RWPE2 (cell line): ENCODE data around the gene PDE11A.
"Not testable (repeated sequence)": the region's sequence is repeated elsewhere in the genome, so short reads cannot be mapped to it uniquely, and the experiment has no call there.

Experiments used
- ATAC-seq: fragments of 200-7000 bp; cut with Tn5 transposase; 3 replicates; pipeline ENCODE4 v1.9.1; 2021; ENCODE audit warnings: low read depth
- DNase-seq: peaks from one replicate; pipeline ENCODE4 v3.0.0-alpha.2; 2020; ENCODE audit warnings: low spot score
- H3K27ac ChIP-seq: fragments of 450-650 bp; 2 replicates; pipeline ENCODE4 v1.5.1; 2017; ENCODE audit warnings: mild to moderate bottlenecking; ENCODE audit not compliant: poor library complexity, severe bottlenecking
- H3K27me3 ChIP-seq: fragments of 250-450 bp; sonication (Bioruptor Pico); 2 replicates; pipeline ENCODE4 v1.5.1; 2021; ENCODE audit warnings: mild to moderate bottlenecking, moderate library complexity; ENCODE audit not compliant: insufficient read depth, poor library complexity, severe bottlenecking
- H3K36me3 ChIP-seq: fragments of 250-450 bp; sonication (Bioruptor Pico); 2 replicates; pipeline ENCODE4 v1.5.1; 2020; ENCODE audit warnings: low read depth, mild to moderate bottlenecking, moderate library complexity
- H3K4me1 ChIP-seq: fragments of 250-450 bp; sonication (Bioruptor Pico); 2 replicates; pipeline ENCODE4 v1.5.1; 2021; ENCODE audit warnings: mild to moderate bottlenecking, moderate library complexity; ENCODE audit not compliant: insufficient read depth, poor library complexity, severe bottlenecking
- H3K4me3 ChIP-seq: fragments of 250-450 bp; sonication (Bioruptor Pico); 2 replicates; pipeline ENCODE4 v1.5.1; 2021; ENCODE audit warnings: mild to moderate bottlenecking, moderate library complexity; ENCODE audit not compliant: severe bottlenecking
- H3K9me3 ChIP-seq: fragments of 250-450 bp; sonication (Bioruptor Pico); 2 replicates; pipeline ENCODE4 v1.5.1; 2021; ENCODE audit warnings: mild to moderate bottlenecking, moderate library complexity; ENCODE audit not compliant: severe bottlenecking
- CTCF ChIP-seq: fragments of 450-650 bp; IDR thresholded peaks from one replicate; pipeline ENCODE4 v1.5.1; 2017; ENCODE audit warnings: mild to moderate bottlenecking, moderate library complexity; ENCODE audit not compliant: poor library complexity, severe bottlenecking

The PDE11A gene

GRCh38 chr2:178047391-178047790, 25.2 kb downstream of the PDE11A start:
- H3K4me1 ChIP-seq: no peaks in the 10 kb centered on the region
- H3K36me3 ChIP-seq: no peaks in the 10 kb centered on the region
- no peaks in the 10 kb centered on the region for H3K9me3 ChIP-seq
- ATAC-seq: no peak
- H3K27me3 ChIP-seq: no peaks in the 10 kb centered on the region
- H3K27ac ChIP-seq: no peak overlapping the region
- DNase-seq: no peak
- no peak for TF ChIP-seq CTCF
- H3K4me3 ChIP-seq: no peak overlapping the region

- no peaks in the 10 kb centered on the region for H3K4me1 ChIP-seq
- H3K9me3 ChIP-seq: no peaks in the 10 kb centered on the region
- H3K4me3 ChIP-seq: no peak overlapping the region
- no peak overlapping the region for H3K27ac ChIP-seq
- DNase-seq: no peak
- no peaks in the 10 kb centered on the region for H3K27me3 ChIP-seq
- no peaks in the 10 kb centered on the region for H3K36me3 ChIP-seq
- no peak for ATAC-seq
- TF ChIP-seq CTCF: no peak
These were observed 27.7 kb downstream of the PDE11A start for GRCh38 chr2:178044836-178045235.

- no peak for ATAC-seq
- no peak overlapping the region for H3K27ac ChIP-seq
- H3K4me3 ChIP-seq: no peak overlapping the region
- no peak for DNase-seq
- no peaks in the 10 kb centered on the region for H3K9me3 ChIP-seq
- no peak for TF ChIP-seq CTCF
- no peaks in the 10 kb centered on the region for H3K4me1 ChIP-seq
- no peaks in the 10 kb centered on the region for H3K27me3 ChIP-seq
- no peaks in the 10 kb centered on the region for H3K36me3 ChIP-seq
These were observed 29.3 kb downstream of the PDE11A start for GRCh38 chr2:178043266-178043665.

GRCh38 chr2:178033583-178033982, 39.0 kb downstream of the PDE11A start:
- not testable (repeated sequence) for H3K4me3 ChIP-seq, H3K9me3 ChIP-seq, H3K27me3 ChIP-seq, H3K36me3 ChIP-seq, H3K27ac ChIP-seq, DNase-seq, H3K4me1 ChIP-seq, ATAC-seq

- DNase-seq (no peak), ATAC-seq (no peak)
- Histone ChIP-seq H3K27ac (no peak overlapping the region), H3K9me3 (no peaks in the 10 kb centered on the region), H3K36me3 (no peaks in the 10 kb centered on the region), H3K27me3 (no peaks in the 10 kb centered on the region), H3K4me3 (no peak overlapping the region), H3K4me1 (no peaks in the 10 kb centered on the region)
- no peak for TF ChIP-seq CTCF
These were observed 43.2 kb downstream of the PDE11A start for GRCh38 chr2:178029342-178029741.
